HepG2 (cell line): ENCODE results near the gene HAPLN2. TPM values are rescaled to one million over a fixed set of nuclear protein-coding genes. Genes with fewer than 3 reads are reported as not detected.

Source experiments
- CBX5 ChIP-seq: sonication (generic); formaldehyde crosslinking; IDR thresholded peaks from 2 replicates; pipeline ENCODE4 v1.4.0; 2020; ENCODE audit warnings: missing genetic modification reagents, borderline replicate concordance
- CSRNP1 ChIP-seq: sonication (generic); formaldehyde crosslinking; IDR thresholded peaks from 2 replicates; pipeline ENCODE4 v1.8.1; 2023; ENCODE audit warnings: mild to moderate bottlenecking, missing genetic modification reagents
- DR1 ChIP-seq: sonication (generic); formaldehyde crosslinking; IDR thresholded peaks from 2 replicates; pipeline ENCODE4 v1.8.0; 2021; ENCODE audit warnings: mild to moderate bottlenecking, missing genetic modification reagents, inconsistent platforms
- HIC2 ChIP-seq: sonication (generic); formaldehyde crosslinking; IDR thresholded peaks from 2 replicates; pipeline ENCODE4 v1.9.0; 2022; ENCODE audit warnings: low read depth, missing genetic modification reagents
- JDP2 ChIP-seq: sonication (generic); formaldehyde crosslinking; IDR thresholded peaks from 2 replicates; pipeline ENCODE4 v1.8.1; 2022; ENCODE audit warnings: missing genetic modification reagents, borderline replicate concordance
- KDM5A ChIP-seq: fragments of 200-600 bp; sonication (generic); IDR thresholded peaks from 2 replicates; pipeline ENCODE4 v1.7.0; 2018; ENCODE audit warnings: antibody characterized with exemption, mild to moderate bottlenecking, low read length, borderline replicate concordance
- NR3C1 ChIP-seq: sonication (generic); formaldehyde crosslinking; IDR thresholded peaks from 2 replicates; pipeline ENCODE4 v1.4.0; 2020; ENCODE audit warnings: missing genetic modification reagents
- PAXIP1 ChIP-seq: sonication (generic); formaldehyde crosslinking; conservative IDR thresholded peaks from 2 replicates; pipeline ENCODE4 v1.4.0; 2020; ENCODE audit warnings: mild to moderate bottlenecking, missing genetic modification reagents, moderate library complexity
- PRDM4 ChIP-seq: sonication (generic); formaldehyde crosslinking; IDR thresholded peaks from 2 replicates; pipeline ENCODE4 v1.9.0; 2021; ENCODE audit warnings: missing genetic modification reagents, borderline replicate concordance
- TCF12 ChIP-seq, 2 experiments: fragments of 450-650 bp in 1 of 2; sonication (generic) in 1 of 2; formaldehyde crosslinking in 1 of 2; IDR thresholded peaks; 2 replicates each; pipeline versions ENCODE4 v1.6.1 to v1.8.0; 2017 to 2022; ENCODE audit warnings: antibody characterized with exemption in 1 of 2, mild to moderate bottlenecking in 1 of 2, missing genetic modification reagents in 1 of 2, moderate library complexity in 1 of 2
- ZFP36L2 ChIP-seq: sonication (generic); formaldehyde crosslinking; IDR thresholded peaks from 2 replicates; pipeline ENCODE4 v1.4.0; 2020; ENCODE audit warnings: missing genetic modification reagents
- ZMAT3 ChIP-seq: sonication (generic); formaldehyde crosslinking; conservative IDR thresholded peaks from 2 replicates; pipeline ENCODE4 v1.7.0; 2021; ENCODE audit warnings: missing genetic modification reagents
- ZNF17 ChIP-seq: sonication (generic); formaldehyde crosslinking; IDR thresholded peaks from 2 replicates; pipeline ENCODE4 v1.5.0; 2020; ENCODE audit warnings: mild to moderate bottlenecking, missing genetic modification reagents
- ZNF276 ChIP-seq: sonication (generic); formaldehyde crosslinking; IDR thresholded peaks from 2 replicates; pipeline ENCODE4 v1.4.0; 2020; ENCODE audit warnings: mild to moderate bottlenecking, low read depth, missing genetic modification reagents
- ZNF350 ChIP-seq: sonication (generic); formaldehyde crosslinking; IDR thresholded peaks from 2 replicates; pipeline ENCODE4 v1.4.0; 2020; ENCODE audit warnings: mild to moderate bottlenecking, low read depth, missing genetic modification reagents, borderline replicate concordance
- ZNF567 ChIP-seq: sonication (generic); formaldehyde crosslinking; IDR thresholded peaks from 2 replicates; pipeline ENCODE4 v1.8.1; 2023; ENCODE audit warnings: mild to moderate bottlenecking, missing genetic modification reagents, borderline replicate concordance
- ZNF644 ChIP-seq: IDR thresholded peaks from 2 replicates; pipeline ENCODE4 v1.6.1; 2016; ENCODE audit warnings: low read depth
- polyA plus RNA-seq, 8 experiments: library from polyadenylated mRNA; depleted of rRNA in 3 of 8; stranded (reverse) in 7 of 8; unstranded in 1 of 8; fragments of >200 nt; fragmentation: Illumina TruSeq in 4 of 8; extraction: Trizol in 4 of 8; gene quantifications; 2 replicates each; pipeline versions ENCODE4 v1.2.1 to v1.2.3, GENCODE V29; 2011 to 2016; ENCODE audit warnings: low read depth in 4 of 8, missing spikeins in 1 of 8, mixed read lengths in 1 of 8; ENCODE audit not compliant: insufficient read depth in 1 of 8
- total RNA-seq, 5 experiments: library from RNA; depleted of rRNA; stranded (reverse); fragments of >200 nt; fragmentation: Illumina TruSeq; extraction: Trizol; gene quantifications; 2 replicates each; pipeline ENCODE4 v1.2.3, GENCODE V29; 2016; ENCODE audit warnings: low read depth in 1 of 5

Gene HAPLN2
- total and polyA plus RNA-seq, 2 of the 13 experiments (the other 11 are each of a cell fraction or from before 2014, with no cell fraction given) = not detected

DNA sequence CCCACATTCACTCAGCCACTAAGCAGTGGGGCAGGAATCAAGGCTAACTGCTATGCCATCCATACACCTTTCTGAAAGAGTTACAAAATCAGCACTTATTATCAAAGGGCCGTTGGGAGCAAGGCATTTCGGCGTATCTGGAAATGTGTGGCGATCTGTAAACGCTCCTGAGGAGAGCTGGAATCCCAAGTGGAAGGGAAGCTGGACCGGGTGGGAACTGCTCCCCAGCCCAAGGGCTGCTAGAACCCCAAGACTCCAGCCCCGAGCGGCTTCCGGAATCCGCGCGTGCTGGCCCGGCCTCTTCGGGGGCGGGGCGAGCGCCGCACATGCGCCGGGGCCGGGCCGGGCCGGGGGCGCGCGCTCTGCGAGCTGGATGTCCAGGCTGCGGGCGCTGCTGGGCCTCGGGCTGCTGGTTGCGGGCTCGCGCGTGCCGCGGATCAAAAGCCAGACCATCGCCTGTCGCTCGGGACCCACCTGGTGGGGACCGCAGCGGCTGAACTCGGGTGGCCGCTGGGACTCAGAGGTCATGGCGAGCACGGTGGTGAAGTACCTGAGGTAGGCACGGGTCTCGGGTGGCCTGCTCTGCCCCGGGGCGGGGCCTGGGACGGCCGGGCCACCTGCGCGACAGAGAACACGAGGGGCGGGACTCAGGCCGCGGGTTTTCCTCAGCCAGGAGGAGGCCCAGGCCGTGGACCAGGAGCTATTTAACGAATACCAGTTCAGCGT is 27.6 kb upstream of the HAPLN2 start, which contains the start of gene NAXE (continued):
- TF ChIP-seq PRDM4 (CRISPR knock-in tag) (no peak; the same call in 1 of the 2 replicates), NR3C1 (no peak), CBX5 (CRISPR knock-in tag) (no peak), JDP2 (CRISPR knock-in tag) (no peak), CSRNP1 (CRISPR knock-in tag) (no peak), ZMAT3 (CRISPR knock-in tag) (no peak), ZFP36L2 (CRISPR knock-in tag) (no peak), ZNF17 (CRISPR knock-in tag) (no peak), ZNF567 (CRISPR knock-in tag) (no peak), ZNF350 (CRISPR knock-in tag) (0 out of 2 replicates have a peak, but pooled peaks have one; percentile 16), ZNF276 (CRISPR knock-in tag) (no peak), HIC2 (CRISPR knock-in tag) (no peak), ZNF644 (no peak), DR1 (no peak), PAXIP1 (CRISPR knock-in tag) (no peak), TCF12 (IDR thresholded peaks at IDR 0.05) (no peak), TCF12 (CRISPR knock-in tag; IDR thresholded peaks at IDR 0.05) (0 out of 2 replicates have a peak, but pooled peaks have one; percentile 59), KDM5A (no peak)
